HG02840 (cell line): Measurements from ENCODE around the gene AHNAK.

Experiments
- ATAC-seq: cut with Tn5 transposase; IDR thresholded peaks from one replicate; pipeline ENCODE4 v1.9.1; 2021; ENCODE audit warnings: mild to moderate bottlenecking, moderate library complexity, moderate number of reproducible peaks; ENCODE audit not compliant: unreplicated experiment, low FRiP score

The AHNAK gene

DNA sequence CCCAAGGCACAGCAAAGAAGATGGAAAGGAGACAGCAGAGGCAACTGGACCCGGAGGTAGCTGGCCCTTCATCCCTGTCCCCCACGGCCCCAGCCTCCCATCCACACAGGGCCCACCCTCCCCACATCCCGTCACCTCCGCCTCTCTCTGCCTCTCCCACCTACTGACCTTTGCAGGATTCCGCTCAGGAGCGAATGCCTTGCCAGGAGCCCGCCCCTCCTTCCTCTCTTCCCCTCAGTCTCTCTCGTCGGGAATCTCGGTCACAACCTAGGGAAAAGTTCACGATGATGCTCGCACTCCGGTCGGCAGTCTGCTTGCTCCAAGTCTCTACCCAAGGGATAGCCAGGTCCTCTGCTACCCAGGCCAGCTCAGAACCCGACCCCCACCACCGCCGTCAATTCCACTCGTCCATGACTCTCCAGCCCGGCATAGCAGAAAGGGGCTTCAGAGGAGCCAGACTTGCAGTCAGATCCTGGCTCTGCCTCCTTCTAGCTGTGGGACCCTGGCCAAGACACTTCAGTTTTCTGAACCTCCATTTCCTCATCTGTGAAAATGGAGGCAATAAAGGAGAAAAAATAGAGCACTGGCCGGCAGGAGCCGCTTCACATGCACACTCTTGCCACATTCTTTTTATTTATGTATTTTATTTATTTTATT is 10.2 kb downstream of the AHNAK start:
- ATAC-seq = no peak

DNA sequence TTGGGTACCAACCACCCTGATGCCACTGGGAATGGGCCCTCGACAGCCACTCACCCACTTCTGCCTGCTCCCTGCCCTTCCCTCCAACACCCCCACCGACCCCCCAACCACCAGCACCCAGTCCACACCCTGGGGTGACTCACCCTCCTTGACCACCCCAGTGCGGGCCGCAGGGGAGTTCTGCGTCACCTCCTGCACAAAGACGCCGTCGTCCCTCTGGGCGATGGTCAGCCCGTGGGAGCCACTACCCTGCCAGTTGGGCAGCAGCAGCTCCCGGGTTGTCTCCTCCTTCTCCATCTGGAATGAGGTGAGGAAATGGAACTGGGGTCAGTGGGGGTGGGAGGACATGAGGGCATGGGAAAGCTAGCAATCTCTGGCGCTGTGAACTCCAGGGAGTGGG is 10.8 kb downstream of the AHNAK start:
- no peak for ATAC-seq

DNA sequence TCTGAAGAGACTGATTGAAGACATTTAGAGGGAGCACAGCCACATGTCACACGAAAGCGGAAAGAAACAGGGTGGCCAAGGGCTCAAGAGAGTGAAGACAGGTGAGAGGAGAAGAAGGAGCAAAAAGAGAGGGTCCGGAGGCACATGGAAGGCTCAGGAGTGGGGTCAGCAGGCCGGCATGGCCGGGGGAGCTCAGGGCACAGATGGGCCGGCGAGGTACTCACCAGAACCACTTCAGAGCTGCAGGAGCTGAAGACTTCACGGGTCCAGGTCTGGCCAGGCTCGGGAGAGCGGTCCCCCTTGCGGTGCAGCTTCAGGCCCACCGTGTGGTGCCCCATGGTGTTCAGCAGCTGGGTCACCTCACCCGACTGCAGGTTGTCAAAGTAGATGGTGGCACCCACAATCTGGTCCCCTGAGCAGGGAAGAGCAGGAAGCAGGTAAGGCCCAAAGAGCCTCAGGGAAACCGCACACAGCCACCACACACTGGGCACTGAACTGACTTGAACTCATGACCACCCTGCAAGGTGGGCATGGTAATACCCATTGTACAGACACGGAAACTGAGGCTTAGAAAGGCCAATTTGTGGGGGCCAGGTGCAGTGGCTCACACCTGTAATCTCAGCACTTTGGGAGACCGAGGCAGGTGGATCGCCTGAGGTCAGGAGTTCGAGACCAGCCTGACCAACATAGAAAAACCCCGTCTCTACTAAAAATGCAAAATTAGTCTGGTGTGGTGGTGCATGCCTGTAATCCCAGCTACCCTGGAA is 11.6 kb downstream of the AHNAK start:
- ATAC-seq = no peak

DNA sequence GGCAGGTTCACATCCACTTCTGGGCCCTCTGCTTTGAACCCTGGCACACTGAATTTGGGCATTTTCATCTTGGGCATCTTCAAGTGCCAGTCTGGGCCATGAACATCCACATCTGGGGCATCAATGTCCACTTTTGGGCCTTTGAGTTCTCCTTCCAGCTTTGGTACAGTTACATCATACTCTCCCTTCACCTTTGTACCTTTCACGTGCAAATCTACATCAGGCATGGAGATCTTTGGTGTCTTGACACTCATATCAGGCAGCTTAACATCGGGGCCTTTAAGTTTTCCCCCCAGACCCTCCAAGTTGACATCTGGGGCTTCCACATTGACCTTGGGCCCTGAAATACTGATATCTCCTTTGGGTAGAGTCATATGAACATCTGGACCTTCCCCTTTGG is 14.5 kb downstream of the AHNAK start:
- no peak for ATAC-seq

DNA sequence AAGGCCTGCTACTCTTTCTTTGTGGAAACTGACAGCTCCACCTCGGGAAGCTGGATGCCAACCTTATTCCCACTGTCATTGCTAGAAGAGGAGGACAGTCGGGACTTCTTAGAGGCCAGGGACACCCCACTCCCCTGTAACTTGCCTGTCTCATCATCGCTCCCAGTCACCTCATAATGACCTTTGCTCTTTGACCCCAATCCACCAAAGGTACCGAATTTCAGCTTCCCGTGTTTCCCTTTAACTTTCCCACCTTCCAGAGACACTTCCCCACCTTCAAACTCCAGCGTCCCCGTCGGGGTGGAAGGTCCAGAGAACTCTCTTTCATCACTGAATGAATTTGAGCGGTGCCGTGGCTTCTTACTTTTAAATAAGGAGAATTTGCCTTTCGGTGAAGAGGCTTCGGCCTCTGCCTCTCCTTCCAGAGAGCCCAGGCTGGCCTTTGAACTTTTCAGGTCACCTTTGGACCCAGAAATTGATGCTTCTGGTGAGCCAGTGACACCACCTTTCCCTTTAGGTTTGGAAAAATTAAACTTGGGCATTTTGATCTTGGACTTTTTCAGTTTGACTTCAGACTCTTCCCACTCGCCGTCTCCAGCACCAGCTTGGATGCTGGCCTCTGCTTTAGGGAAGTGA is 29.8 kb downstream of the AHNAK start:
- no peak for ATAC-seq

DNA sequence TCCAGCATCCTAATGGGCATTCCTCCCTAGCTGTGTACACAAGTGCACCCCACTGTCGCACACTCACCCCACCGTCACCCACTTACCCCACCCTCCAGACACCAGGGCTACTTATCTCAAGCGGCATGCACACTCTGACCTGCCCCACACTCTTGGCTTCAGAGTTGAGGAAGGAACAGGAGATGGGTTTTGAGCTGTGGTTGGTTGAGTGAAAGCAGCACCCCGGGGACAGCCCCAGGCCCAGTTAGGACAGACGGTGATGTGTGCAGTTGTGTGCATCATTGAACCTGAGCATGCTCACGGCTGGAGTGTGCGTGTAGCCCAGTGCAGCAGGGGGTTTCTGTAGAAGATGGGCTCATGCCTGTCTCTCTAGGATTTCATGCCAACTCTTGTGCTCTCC is 32.5 kb downstream of the AHNAK start:
- ATAC-seq = no peak

DNA sequence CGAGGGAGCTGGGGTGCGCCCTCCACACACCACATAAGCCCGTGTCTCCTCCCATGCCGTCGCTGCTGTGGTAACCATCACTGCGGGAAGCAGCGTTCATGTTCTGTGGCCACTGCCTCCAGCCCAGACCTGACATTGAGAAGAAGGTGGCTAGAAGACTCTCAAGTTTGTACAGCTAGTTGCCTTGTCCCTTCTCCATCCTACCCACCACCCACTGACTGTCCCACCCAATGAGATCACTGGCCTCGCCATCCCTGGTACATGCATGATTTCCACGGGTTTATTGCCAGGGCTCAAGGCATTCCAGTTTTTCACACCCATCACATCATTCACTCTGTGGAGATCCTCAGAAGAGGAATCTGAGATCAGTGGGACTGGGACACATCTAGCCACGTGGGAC is 33.0 kb downstream of the AHNAK start:
- ATAC-seq = no peak

DNA sequence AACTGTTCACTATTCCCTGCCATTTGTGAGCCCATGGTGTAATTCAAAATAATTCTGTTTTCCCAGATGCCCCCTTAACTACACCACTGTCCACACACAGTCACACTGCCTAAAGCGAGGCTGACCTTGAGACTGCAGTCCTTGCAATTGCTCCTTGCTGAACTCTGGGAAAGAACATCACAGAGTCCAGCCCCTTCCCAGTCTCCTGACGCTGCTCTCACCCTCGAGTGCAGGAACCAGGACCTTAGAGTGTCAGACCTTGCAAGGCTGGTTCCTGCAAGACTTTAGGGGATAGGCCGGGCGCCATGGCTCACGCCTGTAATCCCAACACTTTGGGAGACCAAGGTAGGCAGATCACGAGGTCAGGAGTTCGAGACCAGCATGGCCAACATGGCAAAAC is 33.6 kb downstream of the AHNAK start:
- ATAC-seq = no peak

DNA sequence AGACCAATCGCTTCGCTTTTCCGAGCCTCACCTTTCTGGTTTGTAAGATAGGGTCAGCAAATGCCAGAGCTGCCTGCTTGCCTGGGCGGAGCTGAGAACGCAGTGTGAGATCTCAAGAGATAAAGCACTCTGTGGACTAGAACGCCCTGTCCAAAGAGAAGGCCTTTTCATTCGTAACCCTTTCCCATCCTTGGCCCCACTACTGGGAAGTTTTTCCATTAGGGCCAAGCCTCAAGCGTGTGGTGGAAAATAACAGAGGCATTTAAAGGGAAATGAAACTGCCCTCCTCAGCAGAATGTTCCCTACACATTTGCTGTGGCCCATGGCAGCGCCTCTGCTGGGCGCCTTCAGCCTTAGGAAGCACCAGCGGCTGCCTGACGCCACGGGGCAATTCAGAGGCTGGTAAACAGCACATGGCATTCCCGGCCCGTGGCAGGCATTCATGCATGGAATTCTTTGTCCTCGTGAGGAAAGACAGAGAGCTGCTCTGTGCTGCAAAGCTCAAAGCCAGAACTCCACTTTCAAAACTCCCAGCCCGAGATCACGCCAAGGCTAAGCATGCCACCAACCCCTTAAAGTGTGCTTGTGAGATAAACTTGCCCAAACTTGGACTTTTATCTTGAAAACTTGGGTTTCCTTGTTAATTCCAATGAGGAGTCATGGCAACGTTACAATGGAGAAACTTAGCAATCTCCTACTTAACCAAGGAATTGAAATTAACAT is 38.1 kb downstream of the AHNAK start:
- no peak for ATAC-seq

DNA sequence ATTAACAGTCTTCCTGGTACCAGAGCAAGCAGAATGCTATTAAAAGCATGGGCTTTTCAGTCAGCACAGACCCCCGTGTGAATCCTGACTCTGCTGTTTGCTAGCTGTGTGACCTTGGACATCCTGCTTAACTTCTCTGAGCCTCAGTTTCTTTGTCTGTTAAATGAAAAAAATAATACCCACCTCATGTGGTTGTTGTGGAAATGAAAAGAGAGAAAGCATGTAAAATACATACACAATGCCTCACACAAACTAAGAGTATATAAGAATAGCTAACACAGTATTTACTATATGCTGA is 39.5 kb downstream of the AHNAK start:
- ATAC-seq = no peak

DNA sequence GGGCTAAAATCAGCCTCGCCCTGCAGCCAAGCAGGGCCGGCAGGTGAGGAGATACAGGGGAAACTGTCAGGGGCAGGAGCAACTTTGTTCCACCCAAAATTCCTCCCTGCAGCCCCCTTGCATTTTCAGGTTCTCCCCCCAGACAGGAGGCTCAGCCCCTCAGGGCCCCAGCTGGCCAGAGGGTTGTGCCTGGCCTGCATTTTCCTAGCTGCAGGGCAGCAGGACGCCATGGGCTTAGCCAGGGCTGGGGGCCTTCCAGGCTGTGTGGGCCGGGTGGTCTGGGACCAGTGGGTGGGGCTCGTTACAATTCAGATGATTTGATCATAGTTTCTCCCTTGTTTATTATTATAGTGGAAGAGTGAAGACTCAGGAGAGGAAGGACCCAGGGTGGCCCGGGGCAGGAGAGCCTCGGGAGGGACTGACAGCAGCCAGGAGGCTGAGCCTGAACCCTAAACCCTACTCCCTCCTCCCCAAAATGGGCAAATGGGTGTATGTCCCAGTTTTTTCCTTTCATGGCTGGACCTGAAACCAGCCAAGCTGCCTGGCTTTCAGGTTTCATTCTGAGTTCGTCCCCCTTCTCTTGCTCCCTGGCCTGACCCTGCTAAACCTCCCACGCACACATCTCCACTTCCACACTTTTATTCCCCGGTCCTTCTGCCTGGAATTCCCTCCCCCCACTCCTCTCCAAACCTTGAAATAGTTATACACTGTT is 40.0 kb downstream of the AHNAK start:
- no peak for ATAC-seq

DNA sequence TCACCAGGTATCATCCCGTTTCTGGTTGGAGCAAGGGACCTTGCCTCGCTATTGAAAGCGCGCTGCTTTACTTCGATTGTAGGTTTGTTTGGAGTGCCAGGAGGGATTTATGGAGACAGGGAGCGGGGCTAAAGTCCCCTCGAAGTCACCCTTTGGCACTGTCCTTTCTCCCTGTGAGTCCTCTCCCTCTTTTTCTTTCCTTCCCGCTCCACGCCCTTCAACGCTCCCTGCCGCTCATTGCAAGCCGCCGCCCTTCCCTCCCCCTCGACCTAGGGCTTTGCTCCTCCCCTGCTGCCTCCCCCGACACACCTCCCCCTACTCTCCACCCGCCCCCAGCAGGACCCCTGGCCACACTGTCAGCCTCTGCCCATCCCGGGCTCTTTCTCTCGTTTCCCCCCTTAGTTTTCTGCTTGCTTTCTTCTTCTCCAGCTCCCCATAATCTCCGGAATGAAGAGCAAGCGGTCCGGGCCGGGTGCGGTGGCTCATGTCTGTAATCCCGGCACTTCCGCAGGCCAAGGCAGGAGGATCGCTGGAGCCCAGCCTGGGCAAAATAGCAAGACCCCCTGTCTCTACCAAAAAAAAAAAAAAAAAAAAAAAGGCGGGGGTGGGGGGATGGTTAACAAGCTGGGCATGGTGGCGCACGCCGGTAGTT is 41.0 kb downstream of the AHNAK start:
- no peak for ATAC-seq

DNA sequence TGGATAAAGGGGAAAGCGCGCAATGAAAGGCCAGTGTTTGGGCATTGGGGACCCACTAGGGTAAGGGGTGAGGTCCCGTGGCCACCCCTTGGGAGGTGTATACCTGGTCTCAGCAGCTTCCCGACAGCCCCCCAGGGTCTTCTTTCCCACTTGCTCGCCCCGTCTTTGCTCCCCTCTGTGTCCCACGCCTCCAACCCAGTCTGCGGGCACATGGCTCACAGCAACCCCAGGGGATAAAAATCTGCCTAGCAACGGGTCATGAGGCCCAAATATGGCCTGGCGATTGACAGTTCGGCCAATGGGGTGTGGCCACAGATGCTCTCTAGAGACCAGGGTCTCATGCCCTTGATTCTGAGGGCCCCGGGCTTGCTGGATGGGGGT is 41.6 kb downstream of the AHNAK start:
- ATAC-seq = no peak

DNA sequence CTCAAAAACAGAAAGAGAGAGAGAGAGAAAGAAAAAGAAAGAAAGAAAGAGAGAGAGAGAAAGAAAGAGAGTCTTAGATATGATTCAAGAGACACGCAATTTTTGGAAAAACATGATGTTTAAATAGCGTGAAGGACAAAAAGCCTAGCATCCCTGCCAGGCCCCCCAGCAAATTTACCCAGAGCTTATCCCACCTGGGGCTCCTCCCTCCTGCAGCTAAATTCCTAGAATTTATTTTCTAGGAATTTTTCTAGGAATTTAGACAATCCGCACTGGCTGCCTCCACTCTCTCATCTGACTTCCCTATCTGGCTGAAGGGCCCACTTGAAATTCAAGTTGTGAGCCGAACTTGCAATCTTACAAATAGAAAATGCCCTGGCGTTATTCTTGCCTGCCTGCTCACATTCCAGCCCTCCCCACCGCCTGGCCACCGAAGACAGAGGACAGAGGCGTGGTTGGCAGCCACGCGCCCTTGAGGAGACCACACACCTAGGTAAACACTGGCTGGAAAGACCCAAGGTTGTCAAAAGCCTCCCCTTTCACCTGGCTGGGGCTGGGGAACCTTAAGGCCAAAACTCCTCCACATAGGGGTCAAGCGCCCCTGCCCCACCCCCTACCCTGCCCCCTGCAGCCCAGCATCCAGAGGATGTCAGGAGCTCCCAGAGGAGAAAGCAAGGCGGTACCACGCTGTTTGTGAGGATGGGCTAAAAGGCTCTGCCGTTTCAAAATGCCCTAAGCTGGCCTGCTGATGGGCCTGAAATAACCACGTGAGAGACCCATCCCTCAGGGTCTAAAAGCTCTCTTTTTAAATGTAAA is 42.2 kb downstream of the AHNAK start:
- ATAC-seq = no peak

DNA sequence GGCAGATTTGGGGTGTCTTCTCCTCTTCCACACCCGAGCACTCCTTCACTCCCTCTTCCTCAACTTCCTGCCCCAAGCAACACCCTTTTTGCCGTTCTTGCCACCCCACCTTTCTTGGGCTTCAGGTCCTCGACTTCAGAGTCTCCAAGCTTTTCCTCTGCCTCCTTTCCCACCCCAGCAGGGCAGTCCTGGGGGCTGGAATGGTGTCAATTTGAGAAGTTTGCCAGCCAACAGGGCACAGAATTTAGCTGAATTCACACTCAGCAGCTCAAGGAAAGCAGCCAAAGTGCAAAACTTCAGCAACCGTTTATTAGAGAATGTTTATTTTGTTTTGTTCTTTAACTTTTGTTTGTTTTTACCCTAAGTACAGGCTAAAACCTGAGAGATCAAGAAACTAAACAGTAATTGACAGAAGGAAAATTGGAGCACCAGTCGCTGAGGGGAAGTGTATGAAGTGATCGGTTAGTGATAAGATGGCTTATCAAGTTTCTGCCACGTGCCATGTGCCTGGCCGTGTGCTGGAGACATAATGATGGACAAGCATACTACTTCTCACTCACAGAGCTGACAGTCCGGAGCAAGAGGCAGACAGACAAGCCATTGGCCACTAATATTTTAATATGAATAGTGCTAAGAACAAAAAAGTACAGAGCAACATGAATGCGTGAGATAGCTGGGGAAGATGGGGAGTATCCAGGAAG is 44.4 kb downstream of the AHNAK start:
- ATAC-seq = no peak

DNA sequence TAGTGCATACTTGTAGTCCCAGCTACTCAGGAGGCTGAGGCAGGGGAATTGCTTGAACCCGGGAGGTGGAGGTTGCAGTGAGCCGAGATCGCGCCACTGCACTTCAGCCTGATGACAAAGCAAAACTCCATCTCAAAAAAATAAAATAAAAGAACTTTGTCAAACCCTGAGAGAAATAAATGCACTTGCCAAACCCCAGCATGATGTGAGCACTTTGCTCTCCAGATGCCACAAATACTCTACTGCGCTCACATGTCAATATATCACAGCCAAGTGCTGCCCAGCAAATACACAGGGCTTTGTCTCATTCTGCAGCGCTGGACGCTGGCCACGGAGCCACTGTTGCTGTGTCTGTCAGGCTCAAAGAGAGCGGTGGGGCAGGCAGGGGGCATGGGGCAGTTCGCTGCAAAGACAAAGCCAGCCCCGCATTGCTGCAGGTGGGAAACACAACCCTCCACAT is 45.1 kb downstream of the AHNAK start:
- ATAC-seq = no peak

DNA sequence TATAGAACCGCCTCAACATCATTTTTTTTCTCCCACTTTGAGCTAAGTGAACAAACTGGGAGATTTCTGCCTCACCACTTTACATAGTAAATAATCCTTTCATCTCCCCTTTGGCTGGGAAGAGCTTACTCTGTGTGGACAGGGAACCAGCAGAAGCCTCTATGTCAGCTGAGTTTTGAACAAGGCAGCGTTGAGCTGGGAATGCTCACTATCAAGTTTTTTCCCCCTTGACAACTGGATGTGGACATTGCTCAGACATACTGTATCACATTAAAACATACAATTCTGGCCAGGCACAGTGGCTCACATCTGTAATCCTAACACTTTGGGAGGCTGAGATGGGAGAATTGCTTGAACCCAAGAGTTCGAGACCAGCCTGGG is 46.0 kb downstream of the AHNAK start:
- ATAC-seq = no peak

DNA sequence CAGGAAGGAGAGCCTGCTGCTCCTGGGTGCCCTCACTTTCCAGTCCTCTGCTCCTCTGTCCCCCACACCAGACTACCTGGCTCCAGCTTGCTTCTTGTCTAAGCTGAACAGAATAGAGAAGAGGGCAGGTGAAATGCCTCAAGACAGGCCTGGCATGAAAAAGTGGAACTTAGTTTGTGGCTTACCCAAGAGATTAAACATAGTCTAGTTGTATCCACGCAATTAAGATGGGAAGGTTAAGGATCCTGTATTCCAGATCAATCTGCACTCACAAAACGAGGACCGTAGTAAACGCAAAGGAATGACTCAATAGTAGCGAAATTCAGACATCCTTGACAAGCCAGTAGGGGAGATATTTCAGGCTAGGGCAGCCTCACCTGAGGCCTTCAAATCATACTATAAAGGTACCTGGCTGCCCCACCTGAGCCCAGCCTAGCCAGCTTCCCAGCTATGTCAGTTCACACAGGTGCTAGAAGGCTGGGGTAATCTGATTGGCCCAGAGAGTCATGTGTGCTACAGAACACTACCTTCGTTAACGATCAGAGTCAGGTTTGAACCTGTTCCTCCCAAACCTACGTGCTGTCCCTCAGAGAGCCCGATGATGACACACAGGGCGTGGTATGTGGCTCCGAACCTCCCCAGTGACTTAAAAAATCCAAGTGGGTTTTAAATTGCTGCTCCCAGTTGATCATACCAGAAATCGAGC is 46.5 kb downstream of the AHNAK start:
- ATAC-seq = no peak
